Measurements from ENCODE around the gene COX4I2.

COX4I2 gene

DNA sequence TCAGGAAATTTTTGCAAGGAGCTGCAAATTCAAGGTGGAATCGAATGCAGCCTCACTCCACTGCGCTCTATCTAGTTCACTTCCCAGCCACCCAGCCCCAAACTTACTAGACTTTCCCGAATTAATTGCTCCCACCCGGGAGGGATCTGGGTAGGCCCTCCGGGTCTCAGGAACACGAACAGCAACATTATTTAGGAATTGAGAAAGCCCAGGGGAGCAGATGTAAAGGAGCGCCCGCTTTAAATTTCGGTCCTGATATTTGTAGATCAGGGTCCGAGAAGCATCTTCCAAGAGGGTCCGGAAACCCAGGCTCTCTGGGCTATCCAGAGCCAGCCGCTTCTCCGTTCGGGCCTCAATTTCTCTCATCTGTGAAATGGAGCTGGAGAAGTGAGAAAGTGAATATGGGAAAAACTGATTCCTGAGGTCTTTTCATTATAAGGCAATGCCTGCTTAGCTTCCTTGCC is 33.1 kb upstream of the COX4I2 start:
- TF ChIP-seq, protein P1, sequence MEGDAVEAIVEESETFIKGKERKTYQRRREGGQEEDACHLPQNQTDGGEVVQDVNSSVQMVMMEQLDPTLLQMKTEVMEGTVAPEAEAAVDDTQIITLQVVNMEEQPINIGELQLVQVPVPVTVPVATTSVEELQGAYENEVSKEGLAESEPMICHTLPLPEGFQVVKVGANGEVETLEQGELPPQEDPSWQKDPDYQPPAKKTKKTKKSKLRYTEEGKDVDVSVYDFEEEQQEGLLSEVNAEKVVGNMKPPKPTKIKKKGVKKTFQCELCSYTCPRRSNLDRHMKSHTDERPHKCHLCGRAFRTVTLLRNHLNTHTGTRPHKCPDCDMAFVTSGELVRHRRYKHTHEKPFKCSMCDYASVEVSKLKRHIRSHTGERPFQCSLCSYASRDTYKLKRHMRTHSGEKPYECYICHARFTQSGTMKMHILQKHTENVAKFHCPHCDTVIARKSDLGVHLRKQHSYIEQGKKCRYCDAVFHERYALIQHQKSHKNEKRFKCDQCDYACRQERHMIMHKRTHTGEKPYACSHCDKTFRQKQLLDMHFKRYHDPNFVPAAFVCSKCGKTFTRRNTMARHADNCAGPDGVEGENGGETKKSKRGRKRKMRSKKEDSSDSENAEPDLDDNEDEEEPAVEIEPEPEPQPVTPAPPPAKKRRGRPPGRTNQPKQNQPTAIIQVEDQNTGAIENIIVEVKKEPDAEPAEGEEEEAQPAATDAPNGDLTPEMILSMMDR (conservative IDR thresholded peaks at IDR 0.05) = no peak
- H3K27ac ChIP-seq = peak overlapping the region; percentile 80

DNA sequence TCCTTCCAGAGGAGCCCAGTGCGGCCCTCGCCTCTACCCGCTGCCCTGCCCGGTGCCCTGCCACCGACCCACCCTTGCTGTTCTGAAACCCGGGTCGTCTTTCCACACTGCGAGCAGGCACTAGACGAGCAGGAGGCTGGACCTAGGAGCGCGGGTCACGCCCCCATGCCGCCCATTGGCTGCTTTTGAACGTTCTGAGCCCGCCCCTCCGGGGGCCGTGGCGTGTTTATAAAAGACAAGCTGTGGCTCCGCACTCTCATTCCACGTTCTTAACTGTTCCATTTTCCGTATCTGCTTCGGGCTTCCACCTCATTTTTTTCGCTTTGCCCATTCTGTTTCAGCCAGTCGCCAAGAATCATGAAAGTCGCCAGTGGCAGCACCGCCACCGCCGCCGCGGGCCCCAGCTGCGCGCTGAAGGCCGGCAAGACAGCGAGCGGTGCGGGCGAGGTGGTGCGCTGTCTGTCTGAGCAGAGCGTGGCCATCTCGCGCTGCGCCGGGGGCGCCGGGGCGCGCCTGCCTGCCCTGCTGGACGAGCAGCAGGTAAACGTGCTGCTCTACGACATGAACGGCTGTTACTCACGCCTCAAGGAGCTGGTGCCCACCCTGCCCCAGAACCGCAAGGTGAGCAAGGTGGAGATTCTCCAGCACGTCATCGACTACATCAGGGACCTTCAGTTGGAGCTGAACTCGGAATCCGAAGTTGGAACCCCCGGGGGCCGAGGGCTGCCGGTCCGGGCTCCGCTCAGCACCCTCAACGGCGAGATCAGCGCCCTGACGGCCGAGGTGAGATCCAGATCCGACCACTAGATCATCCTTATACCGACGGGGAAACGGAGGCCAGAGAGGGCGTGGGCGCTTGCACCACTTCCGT is 32.4 kb upstream of the COX4I2 start, which contains the start of gene ID1:
Gene ID1, plus strand, starts transcription at position 259 of the 871 bp plus-strand sequence. Its CDS starts 99 bp downstream, at position 358.
- peak within 1 kb of the TSS; percentile 80 for H3K27ac ChIP-seq
- TF ChIP-seq, protein P1 (conservative IDR thresholded peaks at IDR 0.05) = no peak

DNA sequence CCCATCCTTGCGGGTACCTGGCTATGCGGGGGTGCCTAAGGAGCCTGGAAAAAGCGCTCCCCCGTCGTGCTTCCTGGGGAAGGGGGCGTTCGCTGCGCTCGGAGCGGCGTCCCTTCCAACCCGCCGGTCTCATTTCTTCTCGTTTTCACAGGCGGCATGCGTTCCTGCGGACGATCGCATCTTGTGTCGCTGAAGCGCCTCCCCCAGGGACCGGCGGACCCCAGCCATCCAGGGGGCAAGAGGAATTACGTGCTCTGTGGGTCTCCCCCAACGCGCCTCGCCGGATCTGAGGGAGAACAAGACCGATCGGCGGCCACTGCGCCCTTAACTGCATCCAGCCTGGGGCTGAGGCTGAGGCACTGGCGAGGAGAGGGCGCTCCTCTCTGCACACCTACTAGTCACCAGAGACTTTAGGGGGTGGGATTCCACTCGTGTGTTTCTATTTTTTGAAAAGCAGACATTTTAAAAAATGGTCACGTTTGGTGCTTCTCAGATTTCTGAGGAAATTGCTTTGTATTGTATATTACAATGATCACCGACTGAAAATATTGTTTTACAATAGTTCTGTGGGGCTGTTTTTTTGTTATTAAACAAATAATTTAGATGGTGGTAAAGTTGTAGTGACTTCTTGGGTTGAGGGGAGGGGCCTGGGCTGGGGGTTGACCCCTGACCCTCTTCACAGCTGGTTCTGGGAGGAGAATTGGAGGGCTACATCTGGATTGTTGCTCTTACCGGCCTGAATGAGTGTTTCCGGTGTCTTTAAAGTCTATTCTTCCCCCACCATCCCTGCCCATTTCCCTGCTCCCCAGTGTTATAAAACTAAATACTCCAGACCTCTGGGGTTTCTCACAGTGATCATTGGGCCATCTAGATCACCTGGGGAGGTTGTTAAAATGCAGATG is 31.6 kb upstream of the COX4I2 start:
- TF ChIP-seq, protein P1 (conservative IDR thresholded peaks at IDR 0.05) = no peak
- peak overlapping the region; percentile 80 for H3K27ac ChIP-seq

DNA sequence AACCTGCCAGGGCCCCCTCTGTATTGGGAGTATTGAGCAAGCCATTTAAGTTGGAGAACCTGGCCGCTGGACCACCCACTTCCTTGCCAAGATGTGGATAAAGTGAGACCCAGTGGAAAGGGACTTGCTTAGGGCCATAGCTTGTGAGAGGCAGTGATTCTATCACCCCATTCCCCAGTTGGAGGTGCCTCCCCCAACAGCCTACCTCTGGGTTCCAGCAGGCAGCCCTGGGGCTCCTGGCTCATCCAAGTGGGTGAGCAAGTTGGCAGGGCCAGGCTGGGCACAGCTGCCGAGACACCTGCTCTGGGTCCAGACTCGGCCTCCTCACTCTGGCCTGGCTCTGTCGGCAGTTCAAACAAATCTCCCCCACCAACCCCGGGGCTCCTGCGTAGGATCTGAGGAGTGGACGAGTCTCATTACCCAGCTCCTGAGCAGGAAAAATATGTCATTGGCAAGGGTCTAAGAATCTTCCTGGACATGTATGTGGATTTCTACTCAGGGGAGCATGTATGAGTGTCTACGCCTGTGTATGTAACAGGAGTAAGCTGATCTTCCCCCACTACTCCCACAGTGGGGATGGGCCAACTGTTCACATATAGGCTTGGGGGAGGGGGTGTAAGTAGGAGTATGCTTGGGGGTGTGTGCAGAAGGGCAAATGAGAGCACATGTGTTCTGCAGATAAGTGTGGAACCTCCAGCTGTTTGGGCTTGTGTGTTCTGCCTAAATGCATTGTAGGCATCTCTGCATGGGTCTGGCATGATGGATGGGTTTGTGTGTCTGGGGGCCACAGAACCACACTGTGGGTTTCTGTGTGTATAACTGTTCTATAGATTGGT is 30.7 kb upstream of the COX4I2 start:
- TF ChIP-seq, protein P1 (conservative IDR thresholded peaks at IDR 0.05) = no peak
- H3K27ac ChIP-seq = peak overlapping the region; percentile 80; the same call in 1 of the 2 replicates

DNA sequence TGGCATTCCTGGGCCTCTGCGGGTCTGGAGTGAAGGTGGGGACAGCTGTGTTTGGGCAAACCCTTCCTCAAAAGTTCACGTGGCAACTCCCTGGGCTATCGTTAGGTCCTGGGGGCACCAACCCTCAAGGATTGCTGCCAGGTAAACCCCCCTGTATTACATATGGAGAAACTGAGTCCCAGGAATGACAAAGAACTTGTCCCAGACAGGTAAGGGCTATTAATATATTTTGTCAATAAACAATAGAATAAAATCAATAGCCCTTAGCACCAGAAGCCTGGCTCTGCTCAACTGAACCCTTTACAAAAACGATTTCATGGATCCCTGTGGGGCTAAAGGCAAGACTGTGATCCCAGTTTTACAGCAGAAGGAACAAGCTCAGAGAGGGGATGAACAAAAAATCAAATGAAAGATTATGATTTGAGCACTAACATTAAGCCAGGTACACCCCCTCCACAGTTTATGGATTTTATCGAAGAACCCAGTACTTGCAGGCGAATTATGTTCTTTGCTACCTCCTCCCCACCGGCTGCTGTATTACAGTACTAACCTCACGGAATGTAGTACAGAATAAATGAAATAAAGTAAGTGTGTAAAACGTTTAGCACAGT is 30.0 kb upstream of the COX4I2 start:
- TF ChIP-seq, protein P1 (conservative IDR thresholded peaks at IDR 0.05) = no peak
- peak overlapping the region; percentile 80 for H3K27ac ChIP-seq

DNA sequence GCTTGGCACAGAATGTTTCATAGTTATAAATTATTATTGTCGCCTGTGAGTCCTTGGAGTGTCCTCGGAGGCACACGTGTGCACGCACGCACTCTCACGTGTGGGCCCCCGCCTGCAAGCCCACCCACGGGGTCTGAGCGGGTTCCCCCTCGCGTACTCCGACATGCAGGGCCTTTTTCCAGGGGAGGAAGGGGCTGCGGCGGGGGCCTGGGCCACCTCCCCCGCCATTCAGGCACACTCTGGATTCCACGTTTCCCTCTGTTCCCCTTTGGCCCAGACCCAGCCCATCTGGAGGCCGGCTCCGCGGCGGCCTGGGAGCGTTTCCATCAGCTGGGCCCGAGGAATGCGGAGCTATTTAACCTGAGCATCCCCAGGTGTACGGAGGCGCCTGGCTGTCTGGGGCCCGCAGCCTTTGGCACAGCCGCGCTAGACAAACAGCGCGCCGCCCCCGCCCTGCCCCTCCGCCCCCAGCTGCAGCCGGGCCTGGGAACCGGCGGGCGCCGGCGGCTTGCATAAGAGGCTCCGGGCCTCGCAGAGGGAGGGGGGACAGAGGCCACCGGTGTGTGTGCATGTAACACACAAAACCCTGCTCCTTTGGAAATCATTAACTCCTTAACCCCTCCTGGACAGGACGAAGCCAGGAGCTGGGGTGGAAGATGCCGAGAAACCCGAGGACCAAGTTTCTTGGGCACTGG is 29.3 kb upstream of the COX4I2 start:
- TF ChIP-seq, protein P1 (conservative IDR thresholded peaks at IDR 0.05) = no peak
- peak overlapping the region; percentile 80 for H3K27ac ChIP-seq

DNA sequence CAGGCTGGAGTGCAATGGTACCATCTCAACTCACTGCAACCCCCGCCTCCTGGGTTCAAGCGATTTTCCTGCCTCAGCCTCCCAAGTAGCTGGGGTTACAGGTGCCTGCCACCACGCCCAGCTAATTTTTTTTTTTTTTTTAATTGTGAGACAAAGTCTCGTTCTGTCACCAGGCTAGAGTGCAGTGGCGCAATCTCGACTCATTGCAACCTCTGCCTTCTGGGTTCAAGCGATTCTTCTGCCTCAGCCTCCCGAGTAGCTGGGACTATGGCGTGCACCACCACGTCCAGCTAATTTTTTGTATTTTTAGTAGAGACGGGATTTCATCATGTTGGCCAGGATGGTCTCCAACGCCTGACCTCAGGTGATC is 25.5 kb upstream of the COX4I2 start:
- H3K27ac ChIP-seq = peak overlapping the region; percentile 80; the same call in 1 of the 2 replicates
